Endothelial cell (in vitro differentiated cells): Measurements from ENCODE around the gene PAH. TPM values are rescaled to one million over a fixed set of nuclear protein-coding genes. Genes with fewer than 3 reads are reported as not detected.

Experiments used
- DNase-seq: peaks from one replicate; pipeline ENCODE4 v3.0.0; 2021; ENCODE audit warnings: low spot score
- H3K27ac Mint-ChIP-seq: one replicate; pipeline ENCODE4 v1.8.0; 2021; ENCODE audit warnings: mixed read lengths, inconsistent platforms; ENCODE audit not compliant: unreplicated experiment
- H3K27me3 Mint-ChIP-seq: one replicate; pipeline ENCODE4 v1.8.0; 2021; ENCODE audit warnings: mild to moderate bottlenecking, moderate library complexity, mixed read lengths, inconsistent platforms; ENCODE audit not compliant: unreplicated experiment
- H3K36me3 Mint-ChIP-seq: one replicate; pipeline ENCODE4 v1.8.0; 2021; ENCODE audit warnings: mild to moderate bottlenecking, low read depth, mixed read lengths, inconsistent platforms; ENCODE audit not compliant: unreplicated experiment
- H3K4me1 Mint-ChIP-seq: one replicate; pipeline ENCODE4 v1.8.0; 2021; ENCODE audit warnings: mild to moderate bottlenecking, mixed read lengths, inconsistent platforms; ENCODE audit not compliant: unreplicated experiment
- H3K4me3 Mint-ChIP-seq: one replicate; pipeline ENCODE4 v1.8.0; 2021; ENCODE audit warnings: mild to moderate bottlenecking, mixed read lengths, inconsistent platforms; ENCODE audit not compliant: unreplicated experiment
- H3K9me3 Mint-ChIP-seq: one replicate; pipeline ENCODE4 v1.8.0; 2021; ENCODE audit warnings: mixed read lengths, inconsistent platforms; ENCODE audit not compliant: unreplicated experiment
- CTCF ChIP-seq: fragments of 200-600 bp; sonication (generic); IDR thresholded peaks from one replicate; pipeline ENCODE4 v1.5.0; 2021; ENCODE audit warnings: antibody characterized with exemption; ENCODE audit not compliant: unreplicated experiment
- long read RNA-seq: library from polyadenylated mRNA; unstranded; transcript quantifications from one replicate; pipeline ENCODE4 v2.0.0, GENCODE V29; 2020; ENCODE audit not compliant: unreplicated experiment
- total RNA-seq: library from RNA; stranded (reverse); fragmentation: NEBNext Ultra II Directional; extraction: Animal tissue kit (Norgen Biotek cat#: 25700); gene quantifications from one replicate; pipeline ENCODE4 v1.2.1, GENCODE V29; 2021; ENCODE audit not compliant: unreplicated experiment

Gene PAH
- total RNA-seq = not detected
- long read RNA-seq = 0 reads

- Mint-ChIP-seq H3K4me3 (no peak within 1 kb of the TSS), H3K9me3 (no peaks in the 10 kb centered on the region), H3K27me3 (no peaks in the 10 kb centered on the region), H3K4me1 (no peaks in the 10 kb centered on the region), H3K36me3 (no peaks in the 10 kb centered on the region), H3K27ac (no peak within 1 kb of the TSS)
- TF ChIP-seq CTCF = no peak
- no peak for DNase-seq
These were observed at the start of gene PAH for GRCh38 chr12:102917026-102917787. PAH (minus strand) TSS chr12:102917244; CDS start chr12:102917130, 114 bp downstream.

GRCh38 chr12:102966200-102966863, 49.3 kb upstream of the PAH start:
- peaks cover 30% of the 10 kb centered on the region for H3K27me3 Mint-ChIP-seq
- peaks cover 14% of the 10 kb centered on the region for H3K4me1 Mint-ChIP-seq
- peaks cover 12% of the 10 kb centered on the region for H3K36me3 Mint-ChIP-seq
- peaks cover 14% of the 10 kb centered on the region for H3K9me3 Mint-ChIP-seq
- no peak for DNase-seq
- TF ChIP-seq CTCF = no peak
- H3K27ac Mint-ChIP-seq = no peak overlapping the region
- H3K4me3 Mint-ChIP-seq = no peak overlapping the region

- Mint-ChIP-seq H3K4me3 (peak overlapping the region; percentile 31), H3K4me1 (peaks cover 14% of the 10 kb centered on the region), H3K36me3 (peaks cover 12% of the 10 kb centered on the region), H3K27ac (peak overlapping the region; percentile 0), H3K27me3 (peaks cover 32% of the 10 kb centered on the region), H3K9me3 (peaks cover 14% of the 10 kb centered on the region)
- DNase-seq = no peak
- TF ChIP-seq CTCF = no peak
These were observed 48.5 kb upstream of the PAH start for GRCh38 chr12:102965281-102966155.

GRCh38 chr12:102964872-102965271, 47.8 kb upstream of the PAH start:
- peaks cover 12% of the 10 kb centered on the region for H3K36me3 Mint-ChIP-seq
- H3K4me3 Mint-ChIP-seq = peak overlapping the region; percentile 45
- no peak overlapping the region for H3K27ac Mint-ChIP-seq
- no peak for TF ChIP-seq CTCF
- peak; percentile 32 for DNase-seq
- H3K27me3 Mint-ChIP-seq = peaks cover 32% of the 10 kb centered on the region
- H3K4me1 Mint-ChIP-seq = peaks cover 14% of the 10 kb centered on the region
- H3K9me3 Mint-ChIP-seq = peaks cover 14% of the 10 kb centered on the region
